Subcutaneous abdominal adipose tissue (tissue), 5 donors: ENCODE data around the gene TAF7.
"Not testable (repeated sequence)": the region's sequence is repeated elsewhere in the genome, so short reads cannot be mapped to it uniquely, and the experiment has no call there.

Source experiments
- H3K27ac ChIP-seq: one replicate; pipeline ENCODE4 v1.7.0; 2013; ENCODE audit warnings: low read depth, mild to moderate bottlenecking, inconsistent platforms, low read length, moderate library complexity
- H3K27me3 ChIP-seq, 5 donors: one replicate each; pipeline ENCODE4 v1.7.0; 2013; ENCODE audit warnings: low read length in 5 of 5, inconsistent platforms in 1 of 5; ENCODE audit not compliant: control insufficient read depth in 5 of 5, insufficient read depth in 4 of 5
- H3K36me3 ChIP-seq, 5 donors: one replicate each; pipeline ENCODE4 v1.7.0; 2013; ENCODE audit warnings: low read length in 5 of 5; ENCODE audit not compliant: control insufficient read depth in 5 of 5, insufficient read depth in 5 of 5
- H3K4me1 ChIP-seq, 5 donors: one replicate each; pipeline ENCODE4 v1.7.0; 2013; ENCODE audit warnings: low read length in 5 of 5, mild to moderate bottlenecking in 3 of 5, moderate library complexity in 1 of 5; ENCODE audit not compliant: control insufficient read depth in 5 of 5, insufficient read depth in 5 of 5
- H3K4me3 ChIP-seq, 5 donors: one replicate each; pipeline ENCODE4 v1.7.0; 2013; ENCODE audit warnings: low read length in 5 of 5, low read depth in 1 of 5
- H3K9ac ChIP-seq, 5 donors: one replicate each; pipeline ENCODE4 v1.7.0; 2013; ENCODE audit warnings: low read length in 5 of 5, mild to moderate bottlenecking in 4 of 5, moderate library complexity in 3 of 5
- H3K9me3 ChIP-seq, 5 donors: one replicate each; pipeline ENCODE4 v1.7.0; 2013; ENCODE audit warnings: low read length in 5 of 5; ENCODE audit not compliant: control insufficient read depth in 5 of 5
- donor health status: healthy.
- donor health status: healthy.
- donor health status: healthy.
- donor health status: healthy.
- donor health status: healthy.

TAF7 gene

GRCh38 chr5:141340781-141341354, 20.3 kb upstream of the TAF7 start:
- peaks cover 0 to 14% (median 3%) of the 10 kb centered on the region in 5 donors for H3K27me3 ChIP-seq
- H3K9ac ChIP-seq, H3K36me3 ChIP-seq, H3K27ac ChIP-seq: not testable (repeated sequence)
- peaks cover 0 to 19% (median 9%) of the 10 kb centered on the region in 5 donors for H3K4me1 ChIP-seq
- peaks cover 33 to 69% (median 58%) of the 10 kb centered on the region in 5 donors for H3K9me3 ChIP-seq
- peak overlapping the region in 2 of 5 donors; percentile 28 for H3K4me3 ChIP-seq

- Histone ChIP-seq H3K4me3 (peak within 1 kb of the TSS; percentile 42 to 68 (median 62)), H3K4me1 (peaks cover 0 to 12% (median 9%) of the 10 kb centered on the region in 5 donors), H3K9ac (no peak within 1 kb of the TSS), H3K9me3 (peaks cover 19 to 53% (median 43%) of the 10 kb centered on the region in 5 donors), H3K27ac (no peak within 1 kb of the TSS), H3K27me3 (peaks cover 0 to 14% (median 2%) of the 10 kb centered on the region in 5 donors), H3K36me3 (no peaks in the 10 kb centered on the region)
Measured at GRCh38 chr5:141338538-141339306, 18.1 kb upstream of the TAF7 start, which contains the start of gene PCDHGA2. Gene PCDHGA2, plus strand, starts transcription at chr5:141338760.

DNA sequence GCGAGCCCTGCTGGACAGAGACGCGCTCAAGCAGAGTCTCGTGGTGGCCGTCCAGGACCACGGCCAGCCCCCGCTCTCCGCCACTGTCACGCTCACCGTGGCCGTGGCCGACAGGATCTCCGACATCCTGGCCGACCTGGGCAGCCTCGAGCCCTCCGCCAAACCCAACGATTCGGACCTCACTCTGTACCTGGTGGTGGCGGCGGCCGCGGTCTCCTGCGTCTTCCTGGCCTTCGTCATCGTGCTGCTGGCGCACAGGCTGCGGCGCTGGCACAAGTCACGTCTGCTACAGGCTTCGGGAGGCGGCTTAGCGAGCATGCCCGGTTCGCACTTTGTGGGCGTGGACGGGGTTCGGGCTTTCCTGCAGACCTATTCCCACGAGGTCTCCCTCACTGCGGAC, 12.0 kb upstream of the TAF7 start:
- H3K36me3 ChIP-seq, H3K27ac ChIP-seq, H3K9ac ChIP-seq, H3K4me1 ChIP-seq: not testable (repeated sequence)
- peaks cover 19 to 57% (median 39%) of the 10 kb centered on the region in 5 donors for H3K9me3 ChIP-seq
- H3K27me3 ChIP-seq: peaks cover 0 to 19% (median 3%) of the 10 kb centered on the region in 5 donors
- H3K4me3 ChIP-seq: peak overlapping the region in 1 of 5 donors; percentile 6

- no peak within 1 kb of the TSS for H3K9ac ChIP-seq
- no peak within 1 kb of the TSS for H3K27ac ChIP-seq
- peaks cover 0 to 19% (median 3%) of the 10 kb centered on the region in 5 donors for H3K27me3 ChIP-seq
- peak within 1 kb of the TSS; percentile 19 to 45 (median 39) for H3K4me3 ChIP-seq
- no peaks in the 10 kb centered on the region for H3K36me3 ChIP-seq
- H3K9me3 ChIP-seq: peaks cover 16 to 56% (median 43%) of the 10 kb centered on the region in 5 donors
- H3K4me1 ChIP-seq: peaks cover 0 to 9% (median 0%) of the 10 kb centered on the region in 5 donors
Measured at GRCh38 chr5:141330299-141331080, 9.9 kb upstream of the TAF7 start, which contains the start of gene PCDHGA1. Gene PCDHGA1, plus strand, starts transcription at chr5:141330514.

DNA sequence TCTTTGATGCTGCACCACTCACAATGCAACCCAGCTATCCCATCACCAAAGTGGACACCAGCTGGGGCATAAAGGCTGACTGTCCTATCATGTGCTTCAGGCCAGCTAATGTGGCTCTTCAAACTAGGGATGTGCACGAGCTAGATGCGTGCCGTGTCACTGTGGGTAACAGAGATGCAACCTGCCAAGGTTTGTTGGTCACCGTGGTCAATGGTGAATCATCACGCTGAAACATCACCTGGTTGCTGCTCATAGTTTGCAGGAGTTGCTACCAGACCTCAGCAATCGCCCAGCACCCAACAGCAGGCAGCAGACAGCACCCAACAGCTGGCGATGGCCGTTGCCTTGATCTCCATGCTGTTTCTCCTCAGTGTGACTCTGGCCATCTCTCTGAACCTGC, 7.6 kb upstream of the TAF7 start:
- H3K9me3 ChIP-seq: peaks cover 16 to 51% (median 35%) of the 10 kb centered on the region in 5 donors
- H3K4me3 ChIP-seq: peak overlapping the region in 1 of 5 donors; percentile 7
- H3K27ac ChIP-seq: no peak overlapping the region

DNA sequence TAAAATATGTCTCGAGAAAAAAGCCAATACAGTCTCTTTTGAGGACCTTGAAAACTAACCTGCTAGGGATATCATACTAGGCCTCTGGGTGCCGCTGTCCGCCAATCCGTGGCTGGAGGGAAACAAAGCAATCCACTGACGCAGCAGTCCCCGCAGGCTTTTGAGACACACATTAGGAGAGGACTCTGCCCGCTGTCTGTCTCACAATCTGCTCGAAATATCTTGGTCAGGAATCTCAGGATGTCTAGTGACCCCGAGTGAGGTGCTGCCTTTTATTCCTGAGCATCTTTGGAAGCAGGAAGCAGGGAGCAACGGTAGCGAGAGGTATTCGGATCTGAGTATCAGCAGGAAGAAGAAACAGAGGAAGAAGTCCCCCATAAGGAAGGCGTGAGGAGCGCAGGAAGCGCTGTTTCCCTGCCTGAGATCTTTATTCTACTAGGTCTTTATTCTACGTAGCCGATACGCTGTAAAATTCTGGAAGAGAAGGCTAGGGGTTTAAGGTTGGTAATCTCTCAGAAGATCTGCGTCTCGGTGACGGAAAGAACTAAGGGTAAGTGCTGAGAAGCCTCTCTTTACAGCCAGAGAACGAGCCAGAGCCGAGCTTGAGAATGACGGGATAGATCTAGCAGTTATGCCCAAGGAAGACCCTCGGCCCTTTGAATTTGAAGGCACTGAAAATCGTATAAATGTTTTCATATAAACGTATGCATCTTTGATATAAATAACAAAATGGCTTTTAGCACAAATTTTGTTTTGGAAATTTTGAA, 5.7 kb upstream of the TAF7 start:
- H3K9me3 ChIP-seq: peaks cover 11 to 35% (median 26%) of the 10 kb centered on the region in 5 donors

More for the DNA sequence above, 7.6 kb upstream of the TAF7 start:
- Histone ChIP-seq H3K9ac (no peak overlapping the region), H3K27me3 (peaks cover 0 to 19% (median 2%) of the 10 kb centered on the region in 5 donors), H3K36me3 (no peaks in the 10 kb centered on the region), H3K4me1 (peaks cover 0 to 9% (median 0%) of the 10 kb centered on the region in 5 donors)

DNA sequence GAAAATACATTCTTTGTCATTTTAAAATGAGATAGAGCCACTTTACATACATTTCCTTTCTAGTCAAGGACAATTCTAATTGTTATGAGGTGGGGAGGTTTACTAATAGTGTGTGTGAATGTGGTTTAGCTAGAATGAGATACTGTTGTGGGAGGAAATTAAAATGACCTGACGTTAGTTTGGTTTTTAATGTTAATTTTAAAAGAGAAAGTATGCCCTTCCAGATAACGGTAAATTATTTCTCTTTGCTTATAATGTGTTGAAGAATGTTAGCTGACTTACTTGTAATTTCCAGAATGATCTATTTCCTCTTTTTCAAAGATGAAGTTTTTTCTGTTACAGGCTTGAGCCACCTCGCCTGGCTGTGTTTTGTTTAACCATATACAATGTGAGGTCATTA, 1.7 kb upstream of the TAF7 start:
- no peak overlapping the region for H3K27ac ChIP-seq
- H3K9me3 ChIP-seq: peaks cover 22 to 40% (median 31%) of the 10 kb centered on the region in 5 donors
- no peaks in the 10 kb centered on the region for H3K27me3 ChIP-seq
- no peak overlapping the region for H3K4me3 ChIP-seq
- H3K9ac ChIP-seq: no peak overlapping the region
- H3K4me1 ChIP-seq: peaks cover 0 to 28% (median 14%) of the 10 kb centered on the region in 5 donors
- H3K36me3 ChIP-seq: peaks cover 5 to 20% (median 12%) of the 10 kb centered on the region in 5 donors

More for the DNA sequence above, 5.7 kb upstream of the TAF7 start:
- H3K4me3 ChIP-seq: peak overlapping the region; percentile 56 to 81 (median 70)
- no peak overlapping the region for H3K27ac ChIP-seq
- no peaks in the 10 kb centered on the region for H3K36me3 ChIP-seq
- peaks cover 0 to 12% (median 2%) of the 10 kb centered on the region in 5 donors for H3K4me1 ChIP-seq
- H3K27me3 ChIP-seq: peaks cover 0 to 13% (median 0%) of the 10 kb centered on the region in 5 donors
- peak overlapping the region in 1 of 5 donors; percentile 45 for H3K9ac ChIP-seq

DNA sequence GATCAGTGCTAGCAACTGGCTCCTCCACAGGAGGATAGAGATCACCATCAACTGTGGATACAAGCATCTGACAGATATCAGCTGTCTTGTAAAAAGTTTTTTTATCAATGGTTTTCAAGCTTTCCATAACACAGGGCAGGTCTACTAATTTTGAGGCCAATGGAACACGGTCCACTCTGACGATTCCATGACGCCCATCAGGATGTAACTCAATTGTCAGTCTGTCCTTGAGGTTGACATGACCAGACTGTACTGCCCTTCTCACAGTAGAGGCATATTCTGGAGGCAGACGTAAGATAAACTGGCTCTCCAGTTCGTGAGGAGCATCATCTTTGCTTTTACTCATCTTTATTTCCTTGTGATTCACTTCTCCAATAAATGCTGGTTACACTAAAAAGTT, 885 bp downstream of the TAF7 start:
- peak overlapping the region; percentile 97 for H3K27ac ChIP-seq

GRCh38 chr5:141319202-141319601, 1.4 kb downstream of the TAF7 start:
- Histone ChIP-seq H3K36me3 (peaks cover 5 to 35% (median 17%) of the 10 kb centered on the region in 5 donors), H3K4me1 (peaks cover 0 to 19% (median 12%) of the 10 kb centered on the region in 5 donors), H3K27ac (no peak overlapping the region), H3K9ac (no peak overlapping the region), H3K9me3 (peaks cover 50 to 63% (median 53%) of the 10 kb centered on the region in 5 donors), H3K27me3 (no peaks in the 10 kb centered on the region), H3K4me3 (peak overlapping the region; percentile 93 to 98 (median 97))

More for the DNA sequence above, 885 bp downstream of the TAF7 start:
- Histone ChIP-seq H3K4me3 (peak overlapping the region; percentile 93 to 98 (median 97)), H3K9ac (no peak overlapping the region), H3K4me1 (peaks cover 0 to 19% (median 12%) of the 10 kb centered on the region in 5 donors), H3K36me3 (peaks cover 5 to 35% (median 17%) of the 10 kb centered on the region in 5 donors), H3K27me3 (no peaks in the 10 kb centered on the region), H3K9me3 (peaks cover 45 to 58% (median 48%) of the 10 kb centered on the region in 5 donors)
